DOHH2 (cell line): Measurements from ENCODE around the gene RNF4.
"Not testable (repeated sequence)": the region's sequence is repeated elsewhere in the genome, so short reads cannot be mapped to it uniquely, and the experiment has no call there.

Source experiments
- H3F3A ChIP-seq: fragments of 200-600 bp; sonication (generic), shearing (Covaris generic); 2 replicates; pipeline ENCODE4 v1.6.0; 2016; ENCODE audit warnings: antibody characterized with exemption, mild to moderate bottlenecking; ENCODE audit not compliant: control insufficient read depth, insufficient read depth
- H3K27ac ChIP-seq: fragments of 200-600 bp; sonication (generic); 2 replicates; pipeline ENCODE4 v1.5.1; 2014; ENCODE audit warnings: low read depth, mild to moderate bottlenecking, low read length, moderate library complexity
- H3K27me3 ChIP-seq: fragments of 200-600 bp; sonication (generic); 2 replicates; pipeline ENCODE4 v1.6.1; 2014; ENCODE audit warnings: mild to moderate bottlenecking, low read length, mixed read lengths; ENCODE audit not compliant: control insufficient read depth
- H3K36me3 ChIP-seq: fragments of 200-600 bp; sonication (generic); 2 replicates; pipeline ENCODE4 v1.6.1; 2014; ENCODE audit warnings: mild to moderate bottlenecking, low read length, moderate library complexity, mixed read lengths; ENCODE audit not compliant: control insufficient read depth
- H3K4me1 ChIP-seq: fragments of 200-600 bp; sonication (generic); 2 replicates; pipeline ENCODE4 v1.6.1; 2014; ENCODE audit warnings: mild to moderate bottlenecking, low read length, mixed read lengths; ENCODE audit not compliant: control insufficient read depth
- H3K4me2 ChIP-seq: fragments of 200-600 bp; sonication (generic); 2 replicates; pipeline ENCODE4 v1.6.0; 2014; ENCODE audit warnings: mild to moderate bottlenecking, low read length, moderate library complexity
- H3K4me3 ChIP-seq: fragments of 200-600 bp; sonication (generic); 2 replicates; pipeline ENCODE4 v1.5.1; 2014; ENCODE audit warnings: mild to moderate bottlenecking, low read length, mixed read lengths
- H3K79me2 ChIP-seq: fragments of 200-600 bp; sonication (generic); 2 replicates; pipeline ENCODE4 v1.6.1; 2014; ENCODE audit warnings: mild to moderate bottlenecking, low read length, mixed read lengths; ENCODE audit not compliant: control insufficient read depth
- H3K9me2 ChIP-seq: fragments of 200-600 bp; sonication (generic); replicated peaks from 2 replicates; pipeline ENCODE4 v1.6.1; 2014; ENCODE audit warnings: mild to moderate bottlenecking, low read length, mixed read lengths; ENCODE audit not compliant: control insufficient read depth
- H3K9me3 ChIP-seq: fragments of 200-600 bp; sonication (generic); 2 replicates; pipeline ENCODE4 v1.6.1; 2014; ENCODE audit warnings: antibody characterized with exemption, low read length, mixed read lengths; ENCODE audit not compliant: control insufficient read depth, insufficient read depth
- H4K20me1 ChIP-seq: fragments of 200-600 bp; sonication (generic); 2 replicates; pipeline ENCODE4 v1.6.0; 2014; ENCODE audit warnings: low read depth, mild to moderate bottlenecking, antibody characterized with exemption, low read length, moderate library complexity; ENCODE audit not compliant: control insufficient read depth, insufficient read depth
- CTCF ChIP-seq: fragments of 200-600 bp; sonication (generic); IDR thresholded peaks from one replicate; pipeline ENCODE4 v1.5.1; 2014; ENCODE audit warnings: antibody characterized with exemption, mild to moderate bottlenecking, low read depth, low read length; ENCODE audit not compliant: poor library complexity, severe bottlenecking
- EZH2phosphoT487 ChIP-seq: fragments of 200-600 bp; sonication (generic); IDR thresholded peaks from 2 replicates; pipeline ENCODE4 v1.6.1; 2017; ENCODE audit warnings: borderline replicate concordance, mild to moderate bottlenecking, antibody characterized with exemption, low read length, moderate library complexity, mixed read lengths

Gene RNF4

GRCh38 chr4:2427383-2428334, 41.2 kb upstream of the RNF4 start:
- no peaks in the 10 kb centered on the region for H3K27me3 ChIP-seq
- no peaks in the 10 kb centered on the region for H4K20me1 ChIP-seq
- no peaks in the 10 kb centered on the region for H3K4me1 ChIP-seq
- H3K9me2 ChIP-seq: no peaks in the 10 kb centered on the region
- no peaks in the 10 kb centered on the region for H3F3A ChIP-seq
- H3K27ac ChIP-seq: no peak overlapping the region
- H3K36me3 ChIP-seq: no peaks in the 10 kb centered on the region
- no peak overlapping the region for H3K4me2 ChIP-seq
- H3K4me3 ChIP-seq: no peak overlapping the region
- H3K9me3 ChIP-seq: no peaks in the 10 kb centered on the region
- H3K79me2 ChIP-seq: no peaks in the 10 kb centered on the region
- TF ChIP-seq EZH2phosphoT487 (no peak), CTCF (no peak)

GRCh38 chr4:2428496-2429213, 40.3 kb upstream of the RNF4 start:
- no peaks in the 10 kb centered on the region for H3K36me3 ChIP-seq
- no peaks in the 10 kb centered on the region for H3K27me3 ChIP-seq
- no peaks in the 10 kb centered on the region for H4K20me1 ChIP-seq
- TF ChIP-seq EZH2phosphoT487 (no peak), CTCF (no peak)
- H3K27ac ChIP-seq: no peak overlapping the region
- H3K9me3 ChIP-seq: no peaks in the 10 kb centered on the region
- H3F3A ChIP-seq: no peaks in the 10 kb centered on the region
- H3K9me2 ChIP-seq: no peaks in the 10 kb centered on the region
- no peaks in the 10 kb centered on the region for H3K79me2 ChIP-seq
- H3K4me1 ChIP-seq: no peaks in the 10 kb centered on the region
- no peak overlapping the region for H3K4me2 ChIP-seq
- no peak overlapping the region for H3K4me3 ChIP-seq

GRCh38 chr4:2429945-2430757, 38.8 kb upstream of the RNF4 start:
- H3K4me2 ChIP-seq, H3K4me1 ChIP-seq, H3K27ac ChIP-seq, H3K9me2 ChIP-seq, H3K4me3 ChIP-seq, H4K20me1 ChIP-seq, H3K79me2 ChIP-seq, H3K9me3 ChIP-seq, H3K27me3 ChIP-seq, H3K36me3 ChIP-seq, H3F3A ChIP-seq: not testable (repeated sequence)
